Large intestine (tissue), 3 donors: ENCODE results near the gene ZNF507. TPM values are rescaled to one million over a fixed set of nuclear protein-coding genes. Genes with fewer than 3 reads are reported as not detected.

Experiments used
- DNase-seq, 2 donors: peaks; one replicate each; pipeline versions ENCODE4 v3.0.0 to v3.0.0-alpha.2; 2013
- H3K27ac ChIP-seq: one replicate; pipeline ENCODE4 v1.5.1; 2013; ENCODE audit warnings: low read length
- H3K27me3 ChIP-seq: 2 replicates; pipeline ENCODE4 v1.6.1; 2013; ENCODE audit warnings: low read length; ENCODE audit not compliant: control insufficient read depth, insufficient read depth
- H3K36me3 ChIP-seq: 2 replicates; pipeline ENCODE4 v1.6.1; 2013; ENCODE audit warnings: low read length; ENCODE audit not compliant: control insufficient read depth, insufficient read depth
- H3K4me1 ChIP-seq: one replicate; pipeline ENCODE4 v1.6.1; 2013; ENCODE audit warnings: low read length; ENCODE audit not compliant: control insufficient read depth, insufficient read depth
- H3K4me3 ChIP-seq: one replicate; pipeline ENCODE4 v1.5.1; 2013; ENCODE audit warnings: low read length
- H3K9me3 ChIP-seq: one replicate; pipeline ENCODE4 v1.6.1; 2013; ENCODE audit warnings: mild to moderate bottlenecking, low read depth, low read length, moderate library complexity; ENCODE audit not compliant: control insufficient read depth
- WGBS: methylation state at CpG from one replicate; pipeline ENCODE4 v1.1.5; 2013; ENCODE audit warnings: low lambda C conversion rate; ENCODE audit not compliant: insufficient coverage; 5-methylcytosine and 5-hydroxymethylcytosine counted together
- polyA plus RNA-seq: library from polyadenylated mRNA; unstranded; fragments of 120-200 nt; gene quantifications from one replicate; pipeline ENCODE4 v1.2.1, GENCODE V29; 2013

The ZNF507 gene
- polyA plus RNA-seq, 1 donor: 18.6 TPM

GRCh38 chr19:32354345-32354744, 8.9 kb downstream of the ZNF507 start:
- 100% methylated on average over 2 of the region's 9 CpGs for WGBS
- DNase-seq: no peak
- H3K9me3 ChIP-seq: no peaks in the 10 kb centered on the region
- H3K4me1 ChIP-seq: peaks cover 7% of the 10 kb centered on the region
- H3K4me3 ChIP-seq: no peak overlapping the region
- no peak overlapping the region for H3K27ac ChIP-seq
- H3K36me3 ChIP-seq: peaks cover 59% of the 10 kb centered on the region
- no peaks in the 10 kb centered on the region for H3K27me3 ChIP-seq

- H3K27me3 ChIP-seq: no peaks in the 10 kb centered on the region
- H3K27ac ChIP-seq: no peak overlapping the region
- H3K4me1 ChIP-seq: peaks cover 7% of the 10 kb centered on the region
- no peaks in the 10 kb centered on the region for H3K9me3 ChIP-seq
- peaks cover 69% of the 10 kb centered on the region for H3K36me3 ChIP-seq
- H3K4me3 ChIP-seq: no peak overlapping the region
- WGBS: no CpG with 5 or more reads among the region's 3 CpGs
- no peak for DNase-seq
Measured at GRCh38 chr19:32355309-32355708, 9.9 kb downstream of the ZNF507 start.

- WGBS: 0% methylated on average over 1 of the region's 2 CpGs
- no peaks in the 10 kb centered on the region for H3K4me1 ChIP-seq
- DNase-seq: no peak
- no peak overlapping the region for H3K27ac ChIP-seq
- no peaks in the 10 kb centered on the region for H3K9me3 ChIP-seq
- H3K27me3 ChIP-seq: no peaks in the 10 kb centered on the region
- peaks cover 80% of the 10 kb centered on the region for H3K36me3 ChIP-seq
- H3K4me3 ChIP-seq: no peak overlapping the region
Measured at GRCh38 chr19:32357720-32358119, 12.3 kb downstream of the ZNF507 start.

GRCh38 chr19:32358321-32358720, 12.9 kb downstream of the ZNF507 start:
- Histone ChIP-seq H3K27me3 (no peaks in the 10 kb centered on the region), H3K9me3 (no peaks in the 10 kb centered on the region), H3K27ac (no peak overlapping the region), H3K36me3 (peaks cover 80% of the 10 kb centered on the region), H3K4me1 (no peaks in the 10 kb centered on the region), H3K4me3 (no peak overlapping the region)
- 93% methylated on average over 3 of the region's 5 CpGs for WGBS
- no peak for DNase-seq

- Histone ChIP-seq H3K27ac (no peak overlapping the region), H3K9me3 (no peaks in the 10 kb centered on the region), H3K27me3 (no peaks in the 10 kb centered on the region), H3K4me3 (no peak overlapping the region), H3K36me3 (peaks cover 73% of the 10 kb centered on the region), H3K4me1 (no peaks in the 10 kb centered on the region)
- DNase-seq: no peak
- WGBS: 100% methylated on average over 5 of the region's 9 CpGs
Measured at GRCh38 chr19:32359581-32359980, 14.2 kb downstream of the ZNF507 start.

- 87% methylated on average over 2 of the region's 9 CpGs for WGBS
- Histone ChIP-seq H3K36me3 (peaks cover 59% of the 10 kb centered on the region), H3K9me3 (no peaks in the 10 kb centered on the region), H3K4me3 (no peak overlapping the region), H3K27ac (no peak overlapping the region), H3K27me3 (no peaks in the 10 kb centered on the region), H3K4me1 (no peaks in the 10 kb centered on the region)
- no peak for DNase-seq
Measured at GRCh38 chr19:32361574-32362317, 16.3 kb downstream of the ZNF507 start.

GRCh38 chr19:32362318-32362691, 16.9 kb downstream of the ZNF507 start:
- no peaks in the 10 kb centered on the region for H3K9me3 ChIP-seq
- no peaks in the 10 kb centered on the region for H3K27me3 ChIP-seq
- H3K4me1 ChIP-seq: no peaks in the 10 kb centered on the region
- peaks cover 60% of the 10 kb centered on the region for H3K36me3 ChIP-seq
- WGBS: 88% methylated on average over 4 of the region's 5 CpGs
- no peak overlapping the region for H3K27ac ChIP-seq
- no peak for DNase-seq
- no peak overlapping the region for H3K4me3 ChIP-seq

- Histone ChIP-seq H3K27ac (no peak overlapping the region), H3K4me3 (no peak overlapping the region), H3K36me3 (peaks cover 65% of the 10 kb centered on the region), H3K27me3 (no peaks in the 10 kb centered on the region), H3K9me3 (no peaks in the 10 kb centered on the region), H3K4me1 (no peaks in the 10 kb centered on the region)
- WGBS: no CpG with 5 or more reads among the region's 3 CpGs
- peak in 1 of 2 donors; percentile 44 for DNase-seq
Measured at GRCh38 chr19:32363175-32363574, 17.8 kb downstream of the ZNF507 start.

- H3K36me3 ChIP-seq: peaks cover 61% of the 10 kb centered on the region
- H3K27me3 ChIP-seq: no peaks in the 10 kb centered on the region
- no peak overlapping the region for H3K4me3 ChIP-seq
- no peaks in the 10 kb centered on the region for H3K4me1 ChIP-seq
- H3K27ac ChIP-seq: no peak overlapping the region
- DNase-seq: no peak
- H3K9me3 ChIP-seq: no peaks in the 10 kb centered on the region
- WGBS: no CpG with 5 or more reads among the region's 3 CpGs
Measured at GRCh38 chr19:32363632-32364031, 18.2 kb downstream of the ZNF507 start.

- H3K36me3 ChIP-seq: peaks cover 59% of the 10 kb centered on the region
- no peak overlapping the region for H3K4me3 ChIP-seq
- no peaks in the 10 kb centered on the region for H3K9me3 ChIP-seq
- no peaks in the 10 kb centered on the region for H3K4me1 ChIP-seq
- no peaks in the 10 kb centered on the region for H3K27me3 ChIP-seq
- no peak for DNase-seq
- 83% methylated on average over 1 of the region's 1 CpG for WGBS
- H3K27ac ChIP-seq: no peak overlapping the region
Measured at GRCh38 chr19:32364040-32364439, 18.6 kb downstream of the ZNF507 start.

GRCh38 chr19:32367063-32367462, 21.7 kb downstream of the ZNF507 start:
- DNase-seq: no peak
- 100% methylated on average over 1 of the region's 6 CpGs for WGBS
- no peak overlapping the region for H3K4me3 ChIP-seq

More at GRCh38 chr19:32367063-32367462, 21.7 kb downstream of the ZNF507 start:
- no peak overlapping the region for H3K27ac ChIP-seq
- H3K36me3 ChIP-seq: peaks cover 49% of the 10 kb centered on the region
- H3K27me3 ChIP-seq: no peaks in the 10 kb centered on the region
- no peaks in the 10 kb centered on the region for H3K4me1 ChIP-seq
- H3K9me3 ChIP-seq: no peaks in the 10 kb centered on the region
